ENCODE measurements around the gene NPAS4.

NPAS4 gene

DNA sequence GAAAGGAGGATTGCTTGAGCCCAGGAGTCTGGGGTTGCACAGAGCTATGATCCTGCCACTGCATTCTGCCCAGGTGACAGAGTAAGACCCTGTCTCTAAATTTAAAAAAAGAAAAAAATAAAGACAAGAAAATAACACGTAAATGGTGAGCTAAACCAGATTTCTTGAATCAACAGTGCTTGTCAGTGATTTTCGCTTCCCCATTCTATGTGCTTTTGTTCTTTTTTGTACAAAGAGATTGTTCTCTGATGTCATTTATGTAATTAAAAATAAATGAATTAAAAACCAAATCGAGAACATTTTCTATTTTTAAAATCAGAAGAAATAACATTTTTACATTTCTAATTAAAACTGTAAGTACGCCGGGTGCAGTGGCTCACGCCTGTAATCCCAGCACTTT, 29.5 kb upstream of the NPAS4 start:
- DNase-seq (ENCODE audit: insufficient read length, low spot score) (no peak), FAIRE-seq (no peak)
- TF ChIP-seq, protein P1, sequence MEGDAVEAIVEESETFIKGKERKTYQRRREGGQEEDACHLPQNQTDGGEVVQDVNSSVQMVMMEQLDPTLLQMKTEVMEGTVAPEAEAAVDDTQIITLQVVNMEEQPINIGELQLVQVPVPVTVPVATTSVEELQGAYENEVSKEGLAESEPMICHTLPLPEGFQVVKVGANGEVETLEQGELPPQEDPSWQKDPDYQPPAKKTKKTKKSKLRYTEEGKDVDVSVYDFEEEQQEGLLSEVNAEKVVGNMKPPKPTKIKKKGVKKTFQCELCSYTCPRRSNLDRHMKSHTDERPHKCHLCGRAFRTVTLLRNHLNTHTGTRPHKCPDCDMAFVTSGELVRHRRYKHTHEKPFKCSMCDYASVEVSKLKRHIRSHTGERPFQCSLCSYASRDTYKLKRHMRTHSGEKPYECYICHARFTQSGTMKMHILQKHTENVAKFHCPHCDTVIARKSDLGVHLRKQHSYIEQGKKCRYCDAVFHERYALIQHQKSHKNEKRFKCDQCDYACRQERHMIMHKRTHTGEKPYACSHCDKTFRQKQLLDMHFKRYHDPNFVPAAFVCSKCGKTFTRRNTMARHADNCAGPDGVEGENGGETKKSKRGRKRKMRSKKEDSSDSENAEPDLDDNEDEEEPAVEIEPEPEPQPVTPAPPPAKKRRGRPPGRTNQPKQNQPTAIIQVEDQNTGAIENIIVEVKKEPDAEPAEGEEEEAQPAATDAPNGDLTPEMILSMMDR (IDR thresholded peaks at IDR 0.05; ENCODE audit: insufficient read depth, missing control alignments) = no peak

DNA sequence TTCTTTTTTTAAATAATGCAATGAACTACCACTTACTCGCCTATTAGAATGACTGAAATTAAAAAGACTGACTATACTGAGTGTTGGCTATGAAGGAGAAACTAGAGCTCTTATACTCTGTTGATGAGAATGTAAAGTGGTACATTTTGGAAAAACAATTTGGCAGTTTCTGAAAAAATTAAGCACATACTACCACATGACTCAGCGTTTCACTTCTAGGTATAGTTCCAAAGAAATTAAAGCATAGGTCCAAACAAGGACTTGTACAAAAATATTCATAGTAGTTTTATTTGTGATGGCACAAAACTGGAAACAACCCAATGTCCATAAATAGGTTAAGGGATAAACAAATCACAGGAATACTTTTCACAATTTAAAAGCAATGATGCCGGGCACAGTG, 26.9 kb upstream of the NPAS4 start:
- TF ChIP-seq, protein P1 (IDR thresholded peaks at IDR 0.05; ENCODE audit: insufficient read depth, missing control alignments) = no peak
- FAIRE-seq = no peak
- DNase-seq (ENCODE audit: insufficient read length, low spot score) = no peak

DNA sequence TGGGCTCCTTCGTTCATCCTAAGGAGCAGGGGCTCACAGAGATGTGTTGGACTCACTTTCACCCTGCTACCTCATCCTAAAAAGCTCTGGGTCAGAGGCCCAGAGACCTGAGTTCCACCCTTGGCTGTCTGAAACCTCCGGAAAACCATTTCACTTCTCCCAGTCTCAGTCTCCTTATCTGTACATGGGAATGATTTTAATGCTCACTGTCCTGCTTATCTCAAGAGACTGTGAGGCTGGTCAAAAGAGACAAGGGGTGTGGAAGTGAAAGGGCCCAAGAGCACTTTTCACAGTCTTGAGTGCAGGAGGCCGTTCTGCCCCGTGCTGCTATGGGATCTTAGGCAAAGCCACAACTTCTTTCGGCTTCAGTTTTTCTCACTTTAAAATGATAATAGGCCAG, 13.2 kb upstream of the NPAS4 start:
- TF ChIP-seq, protein P1 (IDR thresholded peaks at IDR 0.05; ENCODE audit: insufficient read depth, missing control alignments) = no peak
- FAIRE-seq (no peak), DNase-seq (ENCODE audit: insufficient read length, low spot score) (no peak)

DNA sequence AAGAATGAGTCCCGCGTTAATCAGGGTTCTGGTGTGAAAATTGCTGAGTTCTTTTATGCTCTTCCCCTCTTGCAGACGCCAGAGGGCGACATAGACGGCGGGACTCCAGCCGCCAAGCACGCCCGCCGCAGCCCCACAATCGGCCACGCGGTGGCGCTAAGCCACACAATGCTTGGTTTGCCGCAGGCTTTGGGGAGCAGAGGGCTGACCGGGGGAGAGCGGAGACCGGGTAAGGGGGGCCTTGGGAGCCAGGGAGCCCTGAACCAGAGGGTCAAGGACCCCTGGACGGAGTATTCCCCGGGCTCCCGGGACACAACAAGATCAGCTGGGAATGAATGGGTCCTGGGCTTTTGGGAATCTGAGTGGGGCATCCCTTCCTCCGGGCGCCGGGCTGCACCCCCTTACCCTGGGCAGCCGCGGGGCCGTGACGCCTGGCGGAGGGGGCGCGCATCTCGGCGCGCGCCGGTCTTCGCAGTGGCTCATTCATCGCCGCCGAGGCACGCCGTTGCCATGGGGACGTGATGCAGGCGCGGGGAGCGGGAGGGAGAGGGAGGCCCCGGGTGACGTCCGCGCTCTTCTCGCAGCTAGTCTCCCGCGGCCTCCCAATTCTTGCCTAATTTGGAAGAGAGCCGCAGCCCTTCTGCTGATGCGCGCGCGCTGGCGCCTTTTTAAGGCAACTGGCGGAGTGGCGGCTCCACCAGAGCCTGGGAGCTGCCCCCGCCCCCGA, 12.2 kb upstream of the NPAS4 start:
- FAIRE-seq = peak; percentile 92
- TF ChIP-seq, protein P1 (IDR thresholded peaks at IDR 0.05; ENCODE audit: insufficient read depth, missing control alignments) = peak; percentile 99
- peak; percentile 92 for DNase-seq (ENCODE audit: insufficient read length, low spot score)

DNA sequence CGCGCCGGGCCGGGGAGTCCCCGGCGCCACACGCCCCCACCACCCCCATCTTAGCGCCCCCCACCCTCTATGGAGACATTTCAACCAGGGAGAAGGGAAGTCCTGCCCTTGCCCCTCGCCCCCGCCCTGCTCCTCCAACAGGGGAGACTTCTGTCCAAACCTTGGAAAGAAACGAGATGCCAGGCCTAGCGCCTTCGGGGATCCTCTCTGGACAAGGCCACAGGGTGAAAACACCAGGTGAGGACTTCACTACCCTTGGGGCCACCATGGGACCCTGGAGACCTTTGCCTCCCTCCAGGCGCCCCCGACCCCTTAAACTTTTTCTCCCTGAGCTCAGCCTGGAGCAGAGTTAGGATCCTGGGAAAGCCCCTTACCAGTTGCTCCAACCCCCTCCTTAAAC, 11.6 kb upstream of the NPAS4 start:
- DNase-seq (ENCODE audit: insufficient read length, low spot score) (no peak), FAIRE-seq (no peak)
- TF ChIP-seq, protein P1 (IDR thresholded peaks at IDR 0.05; ENCODE audit: insufficient read depth, missing control alignments) = no peak

DNA sequence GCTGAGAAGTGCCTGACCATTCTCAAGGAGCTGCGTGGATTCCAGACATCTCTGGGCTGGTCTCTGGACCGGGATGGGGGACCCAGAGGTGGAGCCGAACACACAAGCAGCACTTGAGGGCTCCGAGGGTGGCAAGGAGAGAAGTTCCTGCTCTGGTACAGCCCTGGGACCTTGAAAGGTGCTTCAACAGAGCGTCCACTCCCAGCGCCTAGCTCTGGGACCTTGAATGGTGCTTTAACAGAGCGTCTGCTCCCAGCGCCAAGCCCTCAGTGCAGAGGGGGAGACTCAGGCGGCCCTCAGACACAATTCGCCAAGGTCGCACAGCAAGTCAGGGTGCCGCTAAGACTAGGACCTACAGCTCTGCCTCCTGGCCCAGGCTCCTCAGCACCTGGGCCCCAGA, 10.6 kb upstream of the NPAS4 start:
- no peak for FAIRE-seq
- TF ChIP-seq, protein P1 (IDR thresholded peaks at IDR 0.05; ENCODE audit: insufficient read depth, missing control alignments) = no peak
- DNase-seq (ENCODE audit: insufficient read length, low spot score) = no peak

DNA sequence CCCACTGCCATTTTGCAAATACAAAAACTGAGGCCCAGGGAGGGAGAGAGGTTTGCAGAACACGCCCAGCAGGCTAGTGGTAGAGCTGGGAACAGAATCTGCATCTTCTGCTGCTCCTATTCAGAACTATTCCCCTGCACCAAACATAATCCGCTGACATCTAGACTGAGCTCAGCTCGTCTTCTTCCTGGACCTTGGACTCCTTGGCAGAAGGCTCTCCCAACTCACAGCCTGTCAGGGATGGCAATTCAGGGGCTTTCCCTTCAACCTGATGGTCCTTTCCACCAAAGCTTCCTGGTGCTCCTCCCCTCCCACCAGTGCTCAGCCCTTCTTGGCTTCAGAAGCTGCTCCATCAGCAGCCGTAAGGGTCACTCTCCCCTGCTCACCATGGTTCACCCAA, 9.5 kb upstream of the NPAS4 start:
- no peak for FAIRE-seq
- TF ChIP-seq, protein P1 (IDR thresholded peaks at IDR 0.05; ENCODE audit: insufficient read depth, missing control alignments) = no peak
- no peak for DNase-seq (ENCODE audit: insufficient read length, low spot score)
